Activated CD8-positive, alpha-beta memory T cell treated with anti-CD3 and anti-CD28 coated beads for 48 hours (primary cell): ENCODE measurements around the gene C6orf15.

ENCODE experiments used
- DNase-seq, 3 experiments: peaks; one replicate each; pipeline ENCODE4 v3.0.0-alpha.2; 2020; ENCODE audit warnings: low read depth in 2 of 3, low spot score in 2 of 3

The C6orf15 gene

DNA sequence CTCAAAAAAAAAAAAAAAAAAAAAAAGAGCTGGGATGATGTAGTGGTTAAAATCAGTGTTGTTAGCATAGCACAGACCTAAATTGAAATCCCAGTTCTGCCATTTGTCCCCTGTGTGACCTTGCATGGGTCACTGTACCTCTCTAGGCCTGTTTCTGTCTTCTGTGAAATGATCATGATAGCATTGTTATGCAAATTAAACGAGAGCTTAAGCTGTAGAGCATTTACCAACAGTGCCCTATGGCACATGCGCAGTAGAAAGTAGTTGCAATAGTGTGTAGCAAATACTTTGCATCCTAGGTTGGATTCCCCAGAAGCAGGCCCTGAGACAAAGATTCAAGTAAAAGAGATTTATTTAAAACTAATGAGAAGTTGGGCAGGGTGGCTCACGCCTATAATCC, 19.2 kb upstream of the C6orf15 start:
- DNase-seq, result no peak

DNA sequence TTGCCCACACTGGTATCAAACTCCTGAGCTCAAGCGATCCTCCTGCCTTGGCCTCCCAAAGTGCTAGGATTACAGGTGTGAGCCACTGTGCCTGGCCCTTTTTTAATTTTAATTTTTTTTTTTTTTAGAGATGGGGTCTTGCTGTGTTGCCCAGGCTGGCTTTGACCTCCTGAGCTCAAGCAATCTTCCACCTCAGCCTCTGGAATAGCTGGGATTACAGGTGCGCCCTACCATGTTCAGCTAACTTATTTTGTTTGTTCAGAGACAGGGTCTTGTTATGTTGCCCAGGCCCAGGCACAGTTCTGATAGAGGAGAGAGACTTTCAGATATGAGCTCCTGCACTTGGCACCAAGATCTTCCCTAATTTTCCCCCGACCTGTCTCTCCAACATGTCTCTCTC, 18.4 kb upstream of the C6orf15 start:
- DNase-seq, result no peak

DNA sequence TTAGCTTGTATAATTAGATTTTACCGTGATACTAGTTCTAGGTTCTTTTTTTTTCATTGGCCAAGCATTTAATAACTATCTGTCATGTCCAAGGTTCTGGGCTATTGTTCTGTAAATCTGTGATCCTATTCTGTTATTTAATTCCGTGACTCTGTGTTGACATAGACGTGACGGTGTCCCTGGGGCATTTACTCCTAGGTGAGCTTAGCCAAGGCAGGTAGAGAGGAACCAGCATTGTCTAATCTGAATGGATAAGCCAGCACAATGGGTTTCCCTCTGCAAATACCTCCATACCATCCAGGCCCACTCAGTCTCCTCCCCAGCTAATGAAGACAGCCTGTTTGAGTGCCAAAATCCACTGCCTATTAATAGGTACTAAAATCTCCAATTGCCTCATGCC, 16.8 kb upstream of the C6orf15 start:
- no peak for DNase-seq

DNA sequence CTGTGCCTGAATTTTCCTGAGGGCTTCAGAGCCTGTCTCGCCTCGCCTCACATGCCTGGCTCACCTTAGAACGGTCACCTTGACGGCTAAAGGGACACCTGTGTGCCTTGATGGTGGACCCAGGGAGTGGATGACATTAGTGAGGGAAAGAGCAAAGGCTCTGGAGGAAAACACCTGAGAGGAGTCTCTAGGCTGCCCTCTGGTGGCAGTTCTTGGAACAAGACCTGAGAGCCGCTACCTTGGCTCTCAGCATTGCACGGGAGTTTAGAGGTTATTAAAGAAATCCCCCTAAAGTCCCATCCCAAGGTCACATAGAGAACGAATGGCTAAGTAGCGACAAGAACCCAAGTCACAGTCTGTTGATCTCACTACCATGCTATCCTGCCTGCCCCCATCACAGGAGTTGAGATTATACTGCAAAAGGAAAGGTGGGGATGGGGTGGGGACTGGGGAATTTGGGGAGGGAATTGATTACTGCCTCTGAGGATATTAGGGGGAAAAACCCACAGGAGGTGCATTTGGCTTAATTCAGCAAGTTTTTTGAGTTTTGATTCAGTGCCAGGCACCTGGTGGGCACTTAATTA, 15.8 kb upstream of the C6orf15 start:
- peak; percentile 23 to 59 (median 40) for DNase-seq

DNA sequence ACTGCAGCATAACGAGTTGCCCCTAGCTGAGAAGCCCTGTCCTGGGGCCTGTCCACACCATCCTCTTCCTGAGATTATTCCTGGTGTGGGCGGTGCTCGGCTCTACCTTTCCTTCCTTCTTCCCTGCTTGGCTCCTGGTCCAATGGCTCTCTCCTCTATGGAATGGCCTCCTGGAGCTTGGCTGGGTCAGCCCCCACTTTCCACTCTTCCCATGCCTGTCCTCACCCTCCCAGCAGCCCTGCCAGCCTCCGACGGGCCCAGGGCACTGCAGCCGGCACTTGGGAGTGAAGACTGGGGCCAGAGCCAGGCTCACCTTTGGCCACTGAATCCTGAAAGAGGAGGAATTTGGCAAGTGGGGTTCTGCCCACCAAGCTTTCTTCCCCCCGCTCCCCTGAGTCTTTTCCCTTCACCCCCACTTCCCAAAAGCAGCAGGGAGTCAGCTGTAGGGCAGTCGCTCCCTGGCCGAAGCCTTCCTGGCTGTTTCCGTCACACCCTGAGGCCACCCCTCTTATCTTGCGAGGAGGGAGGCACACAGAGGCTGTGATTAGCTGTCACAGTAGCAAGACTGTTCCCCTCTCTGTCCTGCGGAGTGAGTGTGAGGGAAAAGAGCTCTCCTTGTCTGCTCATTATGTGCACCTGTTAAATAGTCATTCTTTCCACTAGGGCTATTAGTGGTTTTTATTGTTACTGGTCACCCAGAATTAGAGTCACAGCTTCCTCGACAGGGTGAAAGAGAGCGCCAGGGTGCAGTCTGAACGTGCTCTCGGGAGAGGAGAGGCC, 14.2 kb upstream of the C6orf15 start:
- no peak for DNase-seq

DNA sequence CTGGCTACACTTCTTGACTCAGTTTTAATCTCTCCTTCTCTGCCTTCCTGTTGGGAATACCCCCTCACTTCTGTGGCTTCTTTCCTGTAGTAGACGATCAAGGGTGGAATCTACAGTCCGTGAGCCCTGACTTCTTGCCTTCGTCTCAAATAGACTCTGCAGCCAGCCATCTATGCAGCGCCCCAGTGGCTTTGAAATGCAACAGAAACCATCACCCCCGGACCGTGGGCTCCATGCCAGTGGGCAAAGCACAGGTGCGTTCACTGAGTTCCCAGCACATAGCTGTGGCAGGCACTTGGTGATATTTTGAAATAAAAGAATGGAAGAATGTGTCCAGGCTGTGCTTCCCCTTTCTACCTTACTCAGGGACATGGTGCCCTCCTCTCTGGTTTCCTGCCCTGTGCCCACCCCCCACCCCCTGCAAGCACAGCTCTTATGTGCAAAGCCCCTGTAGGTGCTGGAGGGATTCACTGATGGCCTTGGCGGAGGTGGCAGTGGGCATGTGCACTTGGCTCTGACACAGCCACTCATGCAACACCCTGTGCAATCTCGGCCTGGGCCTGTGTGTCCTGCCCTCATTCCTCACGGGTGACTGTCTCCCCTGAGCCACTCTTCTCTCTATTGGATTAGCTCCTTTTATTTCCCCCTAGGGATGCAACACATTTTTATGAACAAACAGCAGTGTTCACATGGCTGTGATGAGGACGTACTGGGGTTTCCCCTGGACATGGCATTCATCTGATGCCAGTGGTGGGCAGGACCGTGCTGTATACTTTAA, 13.4 kb upstream of the C6orf15 start:
- DNase-seq, result no peak

DNA sequence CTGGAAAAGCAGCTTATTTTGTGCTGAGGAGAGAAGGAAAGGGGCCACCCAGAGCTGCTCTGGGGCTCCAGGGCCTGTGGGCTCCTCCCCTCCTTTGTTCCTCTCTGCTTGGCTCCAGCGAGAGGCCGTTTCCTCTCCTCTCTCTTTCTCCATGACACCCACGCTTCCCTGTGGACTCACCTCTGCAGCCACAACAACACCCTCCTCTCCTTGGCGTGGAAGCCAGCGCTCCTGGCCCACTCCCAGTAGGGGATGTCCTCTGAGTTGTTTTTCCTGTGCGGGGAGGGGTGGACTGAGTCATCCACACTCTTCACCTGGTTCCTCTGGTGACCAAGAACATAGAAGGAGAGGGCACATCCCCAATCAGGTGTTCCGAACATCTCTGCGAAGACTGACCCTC, 12.8 kb upstream of the C6orf15 start:
- no peak for DNase-seq

DNA sequence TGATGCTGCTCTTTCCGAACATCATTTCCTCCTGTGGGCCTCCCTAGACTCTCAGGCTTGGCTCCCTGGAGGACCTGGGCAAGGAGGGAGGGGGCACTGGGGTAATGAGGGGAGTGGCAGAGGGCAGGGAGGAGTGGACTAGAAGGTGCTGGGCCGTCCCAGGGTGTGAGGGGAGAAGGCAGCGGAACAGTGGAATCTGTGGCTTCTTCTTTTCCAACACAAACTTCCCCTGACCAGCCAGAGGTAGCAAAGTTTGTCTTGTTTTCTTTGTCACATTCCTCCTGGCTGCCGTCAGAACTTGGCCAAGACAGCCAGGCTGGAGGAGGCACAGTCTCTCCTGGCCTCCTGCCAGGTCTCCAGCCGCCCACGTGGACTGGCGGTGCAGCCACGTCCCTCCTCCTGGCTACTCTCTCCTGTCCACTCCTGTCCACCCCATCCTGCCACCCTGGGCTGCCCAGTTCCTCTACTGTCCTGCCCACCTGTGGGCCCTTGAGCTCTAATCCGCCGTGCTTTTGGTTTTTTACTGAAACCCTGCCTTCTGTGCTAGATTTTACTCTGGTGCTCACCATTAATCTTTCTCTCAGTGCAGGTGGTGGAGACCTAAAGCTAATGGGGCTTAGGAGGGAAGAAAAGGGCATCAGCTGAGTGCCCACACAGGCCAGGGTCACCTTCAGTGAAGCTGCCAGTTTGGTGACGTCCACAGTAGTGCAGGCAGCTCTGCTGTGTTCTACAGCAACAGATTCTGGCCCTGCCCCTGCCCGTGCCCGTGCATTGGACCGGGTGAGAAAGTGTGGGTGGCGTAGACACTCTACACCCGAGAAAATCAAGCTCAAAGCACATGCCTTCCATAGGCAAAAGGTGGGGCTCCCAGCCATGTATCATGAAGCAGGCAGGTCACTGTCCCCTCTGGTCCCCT, 10.7 kb upstream of the C6orf15 start:
- no peak for DNase-seq

DNA sequence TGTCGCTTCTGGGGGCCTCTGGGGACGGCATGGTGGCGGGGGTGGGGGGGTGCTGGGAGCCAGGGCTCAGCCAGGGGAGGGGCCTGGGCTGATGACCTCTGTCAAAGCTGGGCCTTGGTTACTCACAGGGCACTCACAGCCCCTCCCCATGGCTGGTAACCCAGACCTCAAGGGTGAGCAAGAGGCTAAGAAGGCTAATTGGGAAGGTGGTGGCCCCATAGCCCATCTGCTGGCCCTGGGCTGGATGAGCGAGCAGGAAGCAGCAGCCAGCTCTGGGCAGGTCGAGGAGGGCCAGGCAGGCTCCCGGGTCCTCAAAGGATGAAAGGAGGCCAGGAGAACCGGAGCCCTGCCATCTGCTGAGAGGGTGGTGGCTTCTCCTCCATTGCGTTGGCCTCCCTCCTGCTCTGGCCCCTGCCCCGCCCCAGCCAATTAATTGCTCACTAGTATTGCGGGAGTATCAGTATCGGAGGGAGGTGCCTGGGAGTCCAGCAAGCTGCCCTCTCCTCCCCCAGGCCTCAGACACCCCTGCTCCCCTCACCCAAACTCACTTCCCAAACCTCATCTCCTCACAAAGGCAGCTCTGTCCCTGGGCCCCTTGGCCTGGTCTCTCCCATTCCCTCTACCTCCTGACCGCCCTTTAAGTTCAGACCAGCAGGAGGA, 8.9 kb upstream of the C6orf15 start:
- DNase-seq, result no peak

DNA sequence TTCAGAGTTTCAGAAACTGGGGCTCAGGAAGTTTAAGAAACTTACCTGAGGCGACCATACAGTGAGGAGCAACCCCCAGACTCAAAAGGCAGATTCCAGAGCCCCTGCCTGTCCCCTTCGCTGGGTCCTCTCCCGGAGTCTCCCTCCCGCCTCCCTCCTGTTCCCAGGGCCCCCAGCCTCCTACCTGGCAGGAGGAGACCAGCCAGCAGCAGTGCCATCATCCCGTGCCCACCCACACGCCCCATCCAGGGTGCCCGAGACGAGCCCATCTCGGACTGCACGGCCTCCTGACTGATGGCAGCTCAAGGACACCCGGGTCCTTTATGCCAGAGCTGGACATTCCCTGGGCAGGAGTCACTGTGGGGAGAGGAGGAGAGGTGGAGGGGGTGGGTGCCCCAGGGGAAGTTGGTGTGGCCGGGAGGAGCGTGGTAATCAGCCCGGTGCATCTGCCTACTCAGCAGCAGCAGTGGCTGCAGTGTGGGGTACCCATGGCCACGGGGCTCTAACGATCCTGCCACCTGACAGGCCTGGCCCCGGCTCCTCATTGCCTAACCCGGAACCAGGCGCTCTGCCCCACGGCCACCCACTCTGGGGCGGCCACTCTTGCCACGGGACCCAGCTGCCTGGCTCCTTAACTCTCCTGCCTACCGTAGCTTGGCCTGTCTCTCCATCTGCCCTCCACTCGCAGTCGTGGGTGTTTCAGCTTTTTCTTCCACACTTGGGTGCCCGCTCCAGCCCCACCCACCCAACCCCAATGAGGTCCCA, 8.0 kb upstream of the C6orf15 start, which contains the start of gene CDSN:
Gene CDSN (minus strand): TSS at position 296 of the 765 bp plus-strand sequence. CDS start 27 bp downstream, at position 269.
- no peak for DNase-seq

DNA sequence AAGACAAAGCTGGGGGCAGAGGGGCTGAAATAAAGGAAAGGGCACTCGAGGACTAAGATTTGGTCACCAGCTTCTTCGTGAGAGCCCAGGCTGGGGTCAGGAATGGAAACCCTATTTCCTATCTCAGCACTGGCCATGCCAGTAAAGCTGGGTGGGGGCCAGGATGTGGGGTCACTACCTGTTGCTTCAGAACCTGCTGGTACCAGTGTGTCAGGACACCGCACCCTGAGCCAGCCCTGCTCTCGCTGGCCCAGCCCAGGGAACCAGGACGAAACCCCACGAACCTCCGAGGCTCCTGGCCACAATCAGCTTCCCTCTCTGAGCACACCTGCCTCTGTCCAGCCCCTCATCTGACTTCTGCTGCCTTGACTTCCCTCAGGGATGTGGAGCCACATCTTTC, 5.8 kb upstream of the C6orf15 start:
- DNase-seq, result no peak

DNA sequence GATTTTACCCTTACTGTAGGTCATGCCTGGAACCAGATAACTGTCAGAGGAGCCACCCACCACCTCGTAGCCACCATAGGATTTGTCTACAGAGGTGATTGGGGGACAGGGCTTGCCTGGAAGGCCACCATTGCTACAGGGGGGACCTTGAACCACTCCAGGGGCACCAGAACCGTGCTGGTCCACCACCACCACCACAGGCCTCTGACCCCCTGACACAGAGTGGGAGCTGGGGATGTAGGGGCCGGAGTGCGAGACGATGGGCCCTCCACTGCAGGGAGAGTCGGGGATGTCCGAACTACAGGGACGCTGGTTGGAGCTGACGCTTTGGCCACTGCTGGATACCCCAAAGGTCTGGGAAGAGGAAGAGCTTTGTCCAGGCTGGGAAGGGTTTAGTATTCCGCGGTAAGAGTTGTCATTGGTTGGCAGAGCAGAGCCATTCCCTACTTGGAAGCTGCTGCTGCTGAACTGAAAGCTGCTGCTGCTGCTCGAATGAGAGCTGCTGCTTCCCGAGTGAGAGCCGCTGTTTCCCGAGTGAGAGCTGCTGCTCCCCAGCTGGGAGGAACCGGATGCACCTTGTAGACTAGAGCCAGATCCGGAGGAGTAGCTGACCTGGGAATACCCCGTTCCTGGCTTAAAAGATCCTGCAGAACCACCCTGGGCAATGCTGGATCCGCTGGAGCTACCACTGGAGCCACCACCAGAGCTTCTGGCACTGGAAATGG, 4.4 kb upstream of the C6orf15 start:
- DNase-seq, result no peak

DNA sequence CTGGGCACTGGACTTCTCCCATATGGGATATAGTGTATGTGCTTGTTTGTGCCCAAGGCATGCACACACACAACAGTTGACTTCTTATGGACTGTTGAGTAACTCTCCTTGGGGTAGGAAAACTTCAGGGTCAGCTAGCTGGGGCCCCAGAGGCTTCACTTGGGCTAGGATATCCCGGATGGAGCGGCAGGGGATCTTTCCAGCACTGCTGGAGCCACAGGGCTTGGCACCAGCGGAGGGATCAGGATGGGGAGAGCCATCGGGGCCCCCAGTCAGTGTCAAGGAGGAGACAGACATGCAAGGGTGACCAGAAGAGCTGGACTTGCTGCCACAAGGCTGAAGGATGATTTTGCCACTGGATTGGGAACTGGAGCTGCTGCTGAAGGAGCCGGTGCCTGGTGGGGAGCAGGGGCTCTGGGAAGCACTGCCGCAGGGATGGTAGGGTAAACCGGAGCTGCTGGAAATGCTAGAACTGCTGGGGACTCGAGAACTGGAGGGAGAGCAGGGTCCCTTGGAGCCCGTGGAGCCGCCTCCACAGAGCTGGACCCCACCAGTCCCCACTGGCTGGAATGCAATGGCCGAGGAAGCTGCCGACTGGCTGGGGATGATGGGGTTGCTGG, 3.7 kb upstream of the C6orf15 start:
- no peak for DNase-seq

DNA sequence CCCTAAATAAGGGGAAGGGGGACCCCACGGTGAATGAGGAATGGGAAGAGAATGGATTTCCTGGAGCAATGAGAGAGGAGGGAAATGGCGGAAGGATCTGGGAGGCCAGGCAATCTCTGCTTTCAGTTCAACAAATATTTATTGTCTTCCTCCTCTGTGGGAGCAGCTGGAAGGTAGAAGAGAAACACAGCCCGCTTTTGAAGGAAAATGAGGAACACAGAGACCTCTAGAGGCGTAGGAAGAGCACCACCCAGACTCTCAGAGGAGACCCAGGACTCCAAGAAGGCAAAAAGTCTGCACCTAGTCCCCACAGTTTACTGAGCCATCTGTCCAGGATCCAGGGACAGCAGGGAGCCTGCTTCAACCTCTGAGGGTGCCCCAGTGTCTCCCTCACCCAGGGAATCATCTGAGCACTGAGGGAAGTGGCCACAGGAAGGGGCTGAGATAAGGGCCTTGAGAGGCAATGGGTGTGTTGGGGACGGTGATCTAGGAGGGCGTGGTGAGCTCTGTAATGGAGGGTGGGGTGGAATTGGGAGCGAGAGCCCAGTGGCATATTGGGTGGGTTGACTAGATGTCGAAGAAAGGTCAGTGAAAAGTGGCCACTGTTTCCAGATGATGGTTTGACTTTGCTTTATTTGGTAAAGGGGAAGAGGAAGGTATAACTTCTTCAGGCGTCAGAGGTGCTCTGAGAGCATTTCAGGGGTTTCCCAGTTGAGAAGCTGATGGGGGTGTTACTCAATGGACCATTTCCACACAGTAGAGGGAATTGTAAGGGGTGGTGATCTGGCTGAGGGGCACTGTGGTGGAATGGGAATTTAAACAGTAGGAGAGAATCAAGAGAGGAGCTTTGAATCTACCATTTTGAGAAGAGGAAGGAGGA, 2.8 kb upstream of the C6orf15 start:
- no peak for DNase-seq

DNA sequence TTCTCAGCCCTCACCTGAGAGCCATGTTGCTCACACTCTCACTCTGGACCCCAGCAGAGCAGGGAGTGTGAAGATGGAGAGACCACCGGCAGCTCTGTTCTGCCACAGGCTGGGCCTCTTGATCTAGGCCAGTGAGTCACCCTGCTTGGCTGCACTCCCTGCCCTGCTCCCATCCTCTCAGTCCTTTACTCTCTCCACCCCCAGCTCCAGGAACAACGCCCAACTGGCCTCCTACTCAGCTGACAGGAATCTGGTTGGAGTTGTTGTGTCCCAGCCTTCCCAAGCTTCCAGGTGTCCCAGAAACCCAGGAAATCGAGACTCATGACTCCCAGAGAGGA, 2.1 kb upstream of the C6orf15 start, which contains the start of gene PSORS1C1:
Gene PSORS1C1 (plus strand): TSS at position 260 of the 338 bp plus-strand sequence. CDS start 14,833 bp downstream, outside the sequence.
- no peak for DNase-seq

DNA sequence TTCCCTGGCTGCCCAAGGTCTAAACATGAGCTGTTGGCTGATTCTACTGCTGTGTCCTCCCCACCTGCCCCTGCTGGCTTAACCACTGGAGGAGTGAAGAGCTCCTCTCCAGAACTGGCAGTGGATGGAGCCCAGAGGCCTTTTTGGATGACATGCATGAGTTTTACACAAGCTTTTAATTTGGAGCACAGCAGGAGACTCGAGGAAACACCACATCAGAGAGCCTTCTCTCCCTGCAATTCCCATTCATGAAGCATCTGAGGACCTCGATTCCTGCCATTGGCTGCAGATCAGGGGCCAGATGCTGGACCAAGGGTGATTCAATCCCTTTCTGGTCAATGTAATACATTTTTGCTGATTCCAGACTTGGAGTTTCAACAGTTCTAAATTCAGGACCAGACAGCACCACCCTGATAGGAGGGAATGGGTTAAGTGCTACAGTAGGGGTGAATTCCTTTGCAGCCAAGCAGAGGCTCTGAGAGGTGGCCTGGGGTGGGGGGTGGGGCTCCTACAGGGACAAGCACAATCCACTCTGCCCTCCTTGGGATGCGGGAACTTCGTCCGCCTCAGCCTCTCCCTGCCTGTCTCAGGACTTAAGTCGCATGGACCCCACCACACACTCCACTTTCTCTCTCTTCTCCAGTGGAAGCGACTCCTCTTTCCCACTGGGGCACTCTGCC, 1.6 kb upstream of the C6orf15 start:
- no peak for DNase-seq

DNA sequence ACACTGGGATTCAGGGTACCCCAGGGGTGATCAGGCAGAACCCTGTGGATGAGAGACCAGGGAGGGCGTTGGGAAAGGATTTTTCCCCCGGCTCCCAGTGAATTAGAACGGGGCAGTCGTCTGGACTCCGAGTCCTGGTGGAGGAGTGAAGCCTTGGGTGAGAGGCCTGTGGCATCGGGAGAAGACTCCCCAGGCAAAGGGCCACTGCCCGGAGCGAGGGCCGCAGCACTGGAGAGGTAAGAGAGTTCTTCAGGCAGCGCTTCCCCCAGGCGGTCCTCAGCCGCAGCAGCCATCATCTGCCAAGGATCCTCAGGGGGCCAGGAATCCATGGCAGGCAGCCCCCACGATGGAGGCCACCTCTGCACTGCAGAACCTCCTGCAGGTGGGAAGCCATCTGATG, 663 bp downstream of the C6orf15 start:
- no peak for DNase-seq
